ENCODE results near the gene PTPRM.

Gene PTPRM

GRCh38 chr18:7598167-7599047, 31.3 kb downstream of the PTPRM start:
- DNase-seq (ENCODE audit: extremely low read depth in 1 of 2, low read depth in 1 of 2) = no peak

GRCh38 chr18:7600036-7600435, 32.9 kb downstream of the PTPRM start:
- DNase-seq (ENCODE audit: extremely low read depth in 1 of 2, low read depth in 1 of 2) = no peak

GRCh38 chr18:7600528-7601245, 33.6 kb downstream of the PTPRM start:
- no peak for DNase-seq (ENCODE audit: extremely low read depth in 1 of 2, low read depth in 1 of 2)

GRCh38 chr18:7601246-7601615, 34.1 kb downstream of the PTPRM start:
- no peak for DNase-seq (ENCODE audit: extremely low read depth in 1 of 2, low read depth in 1 of 2)

- no peak for DNase-seq (ENCODE audit: extremely low read depth in 1 of 2, low read depth in 1 of 2)
Measured at GRCh38 chr18:7601936-7602335, 34.8 kb downstream of the PTPRM start.

GRCh38 chr18:7603259-7604000, 36.3 kb downstream of the PTPRM start:
- no peak for DNase-seq (ENCODE audit: extremely low read depth in 1 of 2, low read depth in 1 of 2)

GRCh38 chr18:7604361-7604760, 37.2 kb downstream of the PTPRM start:
- no peak for DNase-seq (ENCODE audit: extremely low read depth in 1 of 2, low read depth in 1 of 2)

- DNase-seq (ENCODE audit: extremely low read depth in 1 of 2, low read depth in 1 of 2) = no peak
Measured at GRCh38 chr18:7605705-7606104, 38.6 kb downstream of the PTPRM start.

GRCh38 chr18:7607540-7608173, 40.5 kb downstream of the PTPRM start:
- DNase-seq (ENCODE audit: extremely low read depth in 1 of 2, low read depth in 1 of 2) = no peak

- no peak for DNase-seq (ENCODE audit: extremely low read depth in 1 of 2, low read depth in 1 of 2)
Measured at GRCh38 chr18:7608174-7608550, 41.0 kb downstream of the PTPRM start.

- DNase-seq (ENCODE audit: extremely low read depth in 1 of 2, low read depth in 1 of 2) = no peak
Measured at GRCh38 chr18:7608781-7609201, 41.7 kb downstream of the PTPRM start.

GRCh38 chr18:7609617-7610016, 42.5 kb downstream of the PTPRM start:
- no peak for DNase-seq (ENCODE audit: extremely low read depth in 1 of 2, low read depth in 1 of 2)

GRCh38 chr18:7614042-7614441, 46.9 kb downstream of the PTPRM start:
- DNase-seq (ENCODE audit: extremely low read depth in 1 of 2, low read depth in 1 of 2) = no peak

GRCh38 chr18:7615840-7616239, 48.7 kb downstream of the PTPRM start:
- no peak for DNase-seq (ENCODE audit: extremely low read depth in 1 of 2, low read depth in 1 of 2)

- no peak for DNase-seq (ENCODE audit: extremely low read depth in 1 of 2, low read depth in 1 of 2)
Measured at GRCh38 chr18:7616661-7617060, 49.5 kb downstream of the PTPRM start.

GRCh38 chr18:7617738-7618422, 50.8 kb downstream of the PTPRM start:
- DNase-seq (ENCODE audit: extremely low read depth in 1 of 2, low read depth in 1 of 2) = no peak

GRCh38 chr18:7618891-7619442, 51.9 kb downstream of the PTPRM start:
- DNase-seq (ENCODE audit: extremely low read depth in 1 of 2, low read depth in 1 of 2) = no peak

GRCh38 chr18:7619676-7620075, 52.6 kb downstream of the PTPRM start:
- no peak for DNase-seq (ENCODE audit: extremely low read depth in 1 of 2, low read depth in 1 of 2)

- no peak for DNase-seq (ENCODE audit: extremely low read depth in 1 of 2, low read depth in 1 of 2)
Measured at GRCh38 chr18:7622721-7623120, 55.6 kb downstream of the PTPRM start.

- no peak for DNase-seq (ENCODE audit: extremely low read depth in 1 of 2, low read depth in 1 of 2)
Measured at GRCh38 chr18:7623681-7624080, 56.6 kb downstream of the PTPRM start.
